CD1c-positive myeloid dendritic cell (primary cell): ENCODE data around the gene BRSK2.

Experiments
- DNase-seq: peaks from one replicate; pipeline ENCODE4 v3.0.0-alpha.2; 2016; ENCODE audit errors: extremely low spot score

Gene BRSK2

DNA sequence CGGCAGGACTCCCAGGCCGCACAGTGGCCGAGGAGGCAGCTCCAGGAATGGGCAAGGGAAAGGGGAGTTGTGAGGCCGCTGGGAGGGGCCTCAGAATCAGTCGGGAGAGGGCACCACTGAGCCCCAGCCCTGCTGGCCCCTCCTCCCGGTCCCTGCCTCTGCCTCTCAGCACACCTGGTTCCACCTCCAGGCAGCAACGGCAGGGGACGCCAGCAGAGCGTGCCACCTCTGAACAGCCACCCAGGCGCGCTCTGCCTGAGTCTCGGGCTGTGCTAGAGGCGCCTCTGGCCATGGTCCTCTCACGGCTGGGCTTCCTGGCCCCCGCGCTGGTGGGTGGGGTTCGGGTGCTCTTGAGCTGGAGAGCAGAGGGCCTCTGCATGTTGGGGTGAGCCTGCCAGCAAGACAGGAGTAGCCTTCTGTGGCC, 63.9 kb downstream of the BRSK2 start:
- DNase-seq: no peak

DNA sequence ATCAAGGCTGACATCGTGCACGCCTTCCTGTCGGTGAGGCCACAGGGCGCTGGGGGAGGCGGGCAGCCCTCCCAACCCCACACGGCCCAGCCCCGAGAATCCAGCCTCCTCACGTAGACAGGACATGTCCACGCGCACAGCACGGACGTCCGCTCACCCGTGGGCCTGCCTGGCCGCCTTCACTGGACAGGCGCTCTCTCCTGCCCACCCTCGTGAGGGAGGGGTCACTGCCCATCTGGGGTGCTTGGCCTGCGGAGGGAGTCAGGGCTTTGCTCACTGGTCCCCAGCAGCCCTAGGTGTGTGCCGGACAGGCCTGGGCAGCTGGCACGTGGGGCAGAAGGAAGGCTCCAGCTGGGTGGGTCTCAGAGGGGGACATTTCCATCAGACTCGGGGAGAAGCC, 64.8 kb downstream of the BRSK2 start:
- DNase-seq: no peak

DNA sequence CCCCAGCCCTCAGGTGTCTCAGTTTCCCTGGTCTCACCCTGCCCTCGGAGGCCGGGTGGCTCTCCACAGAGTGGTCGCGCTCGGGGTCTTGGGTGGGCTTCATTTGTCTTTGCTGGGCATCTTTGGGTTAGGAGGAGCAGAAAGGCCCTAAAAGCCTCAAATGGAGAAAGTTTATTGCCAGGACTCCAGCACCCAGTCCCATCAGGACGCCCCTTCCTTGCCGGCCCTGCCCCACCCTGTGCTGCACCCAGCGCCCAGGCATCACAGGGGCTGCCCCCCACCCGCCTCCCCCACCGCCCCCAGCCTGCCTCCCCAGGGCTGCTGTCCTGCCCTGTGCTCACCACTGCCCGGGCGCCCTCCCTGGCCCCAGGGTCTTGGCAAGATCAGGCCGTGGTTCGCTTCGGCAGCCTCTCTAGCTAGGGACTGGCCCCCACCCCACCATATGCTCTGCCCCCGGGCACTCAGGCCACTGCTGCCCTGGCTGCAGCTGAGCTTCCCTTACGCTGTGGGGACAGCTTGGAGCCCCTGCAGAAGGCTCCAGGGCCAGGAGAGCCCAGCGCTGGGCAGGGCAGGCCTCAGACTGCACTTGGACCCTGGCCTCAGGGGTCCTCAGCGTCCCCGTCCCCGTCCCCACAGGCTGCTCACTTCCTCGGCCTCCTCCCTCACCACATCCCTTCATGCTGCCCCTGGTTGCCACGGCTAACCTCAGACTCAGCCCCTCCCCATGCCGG, 65.5 kb downstream of the BRSK2 start:
- DNase-seq: no peak

DNA sequence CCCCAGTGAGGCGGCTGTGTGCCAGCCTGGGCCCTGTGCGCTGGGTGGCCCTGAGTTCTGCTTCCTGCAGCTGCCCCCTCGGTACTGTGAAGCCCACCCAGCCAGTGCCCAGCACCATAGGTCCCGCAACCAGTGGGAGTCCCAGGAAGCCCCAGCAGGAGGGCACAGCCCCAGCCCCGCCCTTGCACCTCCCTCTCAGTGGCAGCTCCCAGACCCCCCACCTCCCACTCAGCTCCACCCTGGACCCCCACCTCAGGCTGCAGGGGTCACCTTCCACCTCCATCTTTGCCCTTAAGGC, 66.0 kb downstream of the BRSK2 start:
- DNase-seq: no peak

DNA sequence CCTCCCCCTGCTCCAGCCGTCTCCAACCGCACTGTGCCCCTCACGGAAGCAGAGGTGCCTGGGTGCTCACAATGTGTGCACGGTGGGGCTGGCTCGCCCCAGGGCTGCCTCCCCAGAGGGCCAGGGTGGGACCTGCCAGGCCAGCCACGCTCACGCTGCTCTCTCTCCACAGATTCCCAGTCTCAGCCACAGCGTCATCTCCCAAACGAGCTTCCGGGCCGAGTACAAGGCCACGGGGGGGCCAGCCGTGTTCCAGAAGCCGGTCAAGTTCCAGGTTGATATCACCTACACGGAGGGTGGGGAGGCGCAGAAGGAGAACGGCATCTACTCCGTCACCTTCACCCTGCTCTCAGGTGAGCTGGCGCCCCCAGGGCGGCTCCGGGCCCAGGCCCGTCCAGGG, 66.4 kb downstream of the BRSK2 start:
- no peak for DNase-seq

GRCh38 chr11:1456596-1457325, 67.0 kb downstream of the BRSK2 start:
- DNase-seq: no peak

DNA sequence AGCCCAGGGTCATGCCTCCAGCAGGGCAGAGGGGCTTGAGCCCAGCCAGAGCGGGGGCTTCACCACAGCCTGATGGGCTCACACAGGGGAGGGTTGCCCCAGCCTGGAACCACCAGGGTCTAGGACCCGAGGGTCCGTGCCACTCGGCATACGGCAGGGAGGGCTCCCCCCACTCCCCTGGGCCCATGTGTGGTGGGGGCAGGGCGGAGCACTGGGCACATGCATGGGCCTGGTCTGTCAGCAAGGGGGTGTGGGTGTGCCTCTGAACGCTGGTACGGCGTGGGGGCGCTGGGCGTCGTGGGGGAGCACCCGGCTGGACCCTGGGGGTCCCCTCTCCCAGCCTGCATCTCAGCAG, 67.6 kb downstream of the BRSK2 start:
- DNase-seq: no peak

DNA sequence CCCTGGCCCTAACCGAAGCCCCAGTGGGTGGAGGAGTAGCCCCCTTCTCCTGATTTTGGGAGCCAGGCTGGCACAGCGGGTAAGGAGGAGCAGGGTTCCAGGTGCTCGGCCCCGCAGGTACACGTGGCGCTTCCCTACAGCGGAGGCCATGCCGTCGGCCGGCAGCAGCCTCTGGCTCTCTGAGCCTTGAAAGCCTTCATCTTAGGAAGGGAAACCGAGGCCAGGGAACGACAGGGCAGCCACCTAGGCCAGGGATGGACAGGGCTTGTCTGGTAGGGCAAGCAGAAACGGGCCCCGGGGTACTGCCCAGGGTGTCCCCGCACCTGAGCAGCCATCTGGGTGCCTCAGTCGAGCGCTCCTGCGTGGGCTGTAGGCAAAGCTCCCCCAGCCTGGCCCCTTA, 68.1 kb downstream of the BRSK2 start:
- no peak for DNase-seq

- DNase-seq: peak; percentile 4
These were observed 68.8 kb downstream of the BRSK2 start for GRCh38 chr11:1458340-1459218.

DNA sequence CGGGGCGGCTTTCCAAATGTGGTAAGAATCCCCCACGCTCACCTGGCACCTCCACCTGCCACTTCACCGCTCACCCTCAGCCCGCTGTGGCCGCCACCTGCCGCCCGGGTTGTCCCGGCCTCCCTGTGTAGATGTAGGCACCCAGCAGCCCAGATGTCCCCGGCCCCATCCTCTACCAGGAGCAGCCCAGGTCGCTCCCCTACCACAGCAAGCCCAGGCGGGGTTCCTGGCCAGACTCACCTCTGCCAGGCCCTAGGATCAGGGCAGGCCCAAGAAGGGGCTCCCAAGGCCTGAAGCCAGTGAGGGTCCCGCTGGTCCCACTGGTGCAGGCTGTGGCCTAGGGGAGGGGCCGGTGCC, 69.5 kb downstream of the BRSK2 start:
- no peak for DNase-seq

DNA sequence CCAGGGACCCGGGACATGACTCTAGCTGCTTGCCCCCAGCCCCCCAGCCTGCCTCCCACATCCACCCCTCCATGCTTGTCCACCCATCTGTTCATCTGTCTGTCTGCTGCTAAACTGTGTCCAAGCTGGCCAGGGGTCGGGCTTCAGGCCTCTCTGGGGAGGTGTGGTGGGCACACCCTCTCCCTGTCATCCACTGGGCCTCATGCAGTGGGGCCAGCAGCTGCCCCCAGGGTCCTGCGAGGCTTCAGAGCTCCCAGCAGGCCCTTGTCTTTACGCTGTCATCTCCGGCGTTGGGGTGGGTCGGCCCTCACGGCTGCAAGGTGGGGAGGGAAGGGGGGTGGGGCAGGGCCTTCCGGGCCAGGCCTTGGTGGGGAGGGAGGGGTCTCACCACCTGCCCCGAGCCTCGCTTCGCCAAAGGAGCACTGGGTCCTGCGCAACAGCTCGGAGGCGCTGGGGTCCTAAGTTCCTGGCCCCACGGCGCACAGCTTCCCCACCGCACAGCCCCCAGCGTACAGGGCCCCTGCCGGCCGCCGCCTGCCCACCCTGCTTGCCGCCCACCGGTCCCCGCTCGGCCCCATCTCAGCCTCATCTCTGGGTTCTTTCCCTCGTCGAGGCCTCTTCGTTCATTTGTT, 70.1 kb downstream of the BRSK2 start:
- DNase-seq: no peak

- DNase-seq: no peak
These were observed 70.8 kb downstream of the BRSK2 start for GRCh38 chr11:1460396-1460985.

GRCh38 chr11:1460986-1461825, 71.5 kb downstream of the BRSK2 start:
- DNase-seq: no peak

- DNase-seq: no peak
These were observed 72.3 kb downstream of the BRSK2 start for GRCh38 chr11:1461826-1462697.

DNA sequence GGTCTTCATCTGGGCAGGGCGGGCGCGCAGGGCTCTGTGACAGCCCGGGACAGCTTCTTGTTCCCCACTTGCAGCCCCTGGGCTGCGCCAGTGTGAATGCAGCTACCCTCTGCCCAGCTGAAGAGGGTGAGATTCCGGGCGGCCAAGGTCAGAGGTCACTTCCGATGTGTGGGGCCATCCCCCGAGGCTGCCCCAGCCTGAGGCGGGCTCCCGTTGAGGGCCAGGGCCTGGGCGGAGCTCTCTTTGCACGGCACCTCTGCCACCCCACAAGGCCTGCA, 72.9 kb downstream of the BRSK2 start:
- DNase-seq: no peak

DNA sequence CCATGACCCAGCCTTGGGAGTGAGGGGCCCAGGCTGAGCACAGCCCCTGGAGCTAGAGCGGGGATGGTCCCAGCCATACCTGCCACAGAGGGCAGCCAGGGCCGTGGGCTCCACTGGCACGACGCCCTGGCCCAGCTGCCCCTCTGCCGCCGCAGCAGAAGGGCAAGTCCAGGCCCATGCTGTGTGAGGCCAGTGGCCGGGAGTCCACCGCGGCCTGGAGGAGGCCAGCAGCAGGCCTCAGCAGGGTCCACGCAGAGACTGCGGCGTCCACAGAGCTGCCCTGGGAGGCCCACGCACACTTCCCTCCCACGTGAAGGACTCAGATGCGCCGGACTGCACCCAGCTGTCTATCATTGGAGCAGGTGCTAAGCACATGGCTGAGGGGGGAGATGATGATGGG, 73.3 kb downstream of the BRSK2 start:
- no peak for DNase-seq

DNA sequence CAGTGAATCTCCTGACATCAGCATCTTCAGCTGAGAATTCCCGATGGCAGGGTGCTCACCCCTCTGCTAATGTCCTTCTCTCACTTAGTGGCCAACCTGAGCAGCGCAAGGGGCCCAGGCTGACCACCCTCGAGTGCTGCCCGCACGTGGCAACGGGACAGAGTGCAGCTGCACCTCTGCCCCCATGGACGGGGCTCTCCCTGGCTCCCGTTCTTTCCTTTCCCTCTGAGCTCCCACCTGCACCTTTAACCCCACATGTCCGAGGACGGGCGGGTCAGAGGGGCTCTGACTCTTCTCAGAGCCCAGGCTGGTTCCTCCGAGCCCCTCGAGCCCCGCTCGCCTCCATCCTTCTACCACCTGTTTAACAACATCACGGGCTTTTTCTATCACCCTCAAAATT, 77.0 kb downstream of the BRSK2 start:
- no peak for DNase-seq

DNA sequence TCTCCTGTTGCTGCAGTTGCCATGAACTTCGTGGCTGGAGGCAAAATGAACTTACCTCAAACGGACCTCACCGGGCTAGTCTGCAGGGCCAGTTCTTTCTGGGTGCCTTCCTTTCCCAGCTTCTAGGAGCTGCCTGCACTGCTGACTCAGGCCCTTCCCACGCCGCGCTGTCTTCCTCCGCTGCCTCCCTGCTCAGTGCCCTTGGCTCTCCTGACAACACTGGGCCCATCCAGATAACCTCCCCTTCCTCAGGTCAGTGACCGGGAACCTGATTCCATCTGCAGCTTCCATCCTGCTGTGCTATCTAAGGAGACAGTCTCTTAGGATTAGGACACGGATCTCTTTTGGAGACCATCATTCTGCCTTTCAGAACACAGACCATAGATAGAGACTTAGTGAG, 77.5 kb downstream of the BRSK2 start:
- no peak for DNase-seq

DNA sequence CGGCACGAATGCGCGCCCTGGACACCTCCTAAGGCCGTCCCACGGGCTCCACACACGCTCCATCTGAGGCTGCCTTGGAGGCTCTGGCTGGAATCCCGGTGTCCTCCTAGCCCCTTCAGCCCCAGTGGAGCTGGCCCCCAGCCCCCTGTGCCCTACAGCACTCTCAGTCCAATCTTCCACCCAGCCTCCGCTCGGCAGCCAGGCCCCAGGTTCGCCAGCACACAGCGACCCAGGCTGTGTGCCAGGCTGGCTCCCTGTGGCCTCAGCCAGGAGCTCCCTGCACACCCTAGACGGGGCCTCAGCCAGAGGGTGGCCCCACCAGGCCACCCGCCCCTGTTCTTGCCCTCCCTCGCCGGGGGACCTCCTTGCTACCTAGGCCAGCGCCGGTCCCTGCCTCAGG, 78.3 kb downstream of the BRSK2 start:
- no peak for DNase-seq

DNA sequence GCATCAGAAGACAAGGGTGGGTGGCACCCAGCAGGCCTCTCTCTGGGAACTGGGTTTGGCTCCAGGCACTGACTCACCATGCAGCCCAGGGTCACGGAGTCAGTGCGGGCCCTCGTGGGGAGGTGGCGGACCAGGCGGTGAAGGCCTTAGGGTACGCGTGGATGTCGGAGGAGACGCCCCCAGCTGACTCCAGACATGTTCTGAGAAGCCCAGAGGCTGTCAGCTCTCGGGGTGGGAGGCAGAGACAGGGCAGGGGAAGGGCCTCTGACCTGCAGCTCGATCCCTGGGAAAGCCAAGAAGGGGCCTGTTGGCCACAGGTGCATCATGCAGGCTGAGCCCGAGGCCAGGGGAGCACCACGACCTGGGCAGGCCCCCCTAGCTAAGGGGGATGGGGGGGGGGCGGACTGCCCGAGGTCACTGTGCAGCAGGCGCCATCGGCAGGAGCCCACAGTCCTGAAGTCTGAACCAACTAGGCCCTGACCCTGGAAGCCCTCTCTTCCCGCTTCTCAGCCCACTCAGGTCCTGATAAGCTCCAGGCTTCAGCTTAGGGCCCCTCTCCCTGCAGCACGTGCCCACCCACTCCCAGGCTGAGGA, 78.8 kb downstream of the BRSK2 start:
- no peak for DNase-seq
